ENCODE data around the gene MAP6.
A peak's percentile ranks its signal among the peaks of the same experiment; 100 is the strongest.
"Not testable (repeated sequence)": the region's sequence is repeated elsewhere in the genome, so short reads cannot be mapped to it uniquely, and the experiment has no call there.

Gene MAP6

GRCh38 chr11:75589933-75590332 lies 78.9 kb downstream of the MAP6 start:
- no peak for DNase-seq

GRCh38 chr11:75589051-75589450 lies 79.8 kb downstream of the MAP6 start:
- DNase-seq = no peak

GRCh38 chr11:75588051-75588481 lies 80.8 kb downstream of the MAP6 start:
- DNase-seq = no peak

- DNase-seq = no peak
Measured at GRCh38 chr11:75586395-75586794, 82.4 kb downstream of the MAP6 start.

GRCh38 chr11:75585293-75585670 lies 83.6 kb downstream of the MAP6 start:
- DNase-seq = no peak

- DNase-seq = not testable (repeated sequence)
Measured at GRCh38 chr11:75584659-75585292, 84.1 kb downstream of the MAP6 start.

GRCh38 chr11:75583718-75584658 lies 84.8 kb downstream of the MAP6 start:
- DNase-seq = no peak

GRCh38 chr11:75582895-75583717 lies 85.7 kb downstream of the MAP6 start:
- DNase-seq = peak; percentile 34

- DNase-seq = no peak
Measured at GRCh38 chr11:75582506-75582894, 86.3 kb downstream of the MAP6 start.

- DNase-seq = no peak
Measured at GRCh38 chr11:75579841-75580240, 89.0 kb downstream of the MAP6 start.

GRCh38 chr11:75578977-75579376 lies 89.9 kb downstream of the MAP6 start:
- no peak for DNase-seq

GRCh38 chr11:75577207-75577606 lies 91.6 kb downstream of the MAP6 start:
- DNase-seq = peak; percentile 59

- DNase-seq = no peak
Measured at GRCh38 chr11:75576499-75576918, 92.3 kb downstream of the MAP6 start.

- DNase-seq = no peak
Measured at GRCh38 chr11:75576017-75576416, 92.8 kb downstream of the MAP6 start.

- no peak for DNase-seq
Measured at GRCh38 chr11:75574698-75575602, 93.9 kb downstream of the MAP6 start.

GRCh38 chr11:75572744-75573143 lies 96.1 kb downstream of the MAP6 start:
- DNase-seq = no peak

- DNase-seq = no peak
Measured at GRCh38 chr11:75571625-75572024, 97.2 kb downstream of the MAP6 start.

- no peak for DNase-seq
Measured at GRCh38 chr11:75570559-75571139, 98.2 kb downstream of the MAP6 start.

GRCh38 chr11:75568616-75569219 lies 100.1 kb downstream of the MAP6 start:
- DNase-seq = no peak

GRCh38 chr11:75567971-75568370 lies 100.9 kb downstream of the MAP6 start:
- no peak for DNase-seq

GRCh38 chr11:75566763-75567279 lies 102.0 kb downstream of the MAP6 start:
- no peak for DNase-seq
